GM12878 (cell line): Measurements from ENCODE around the gene CDC42BPB. TPM values are rescaled to one million over a fixed set of nuclear protein-coding genes. Genes with fewer than 3 reads are reported as not detected.

Experiments used
- ATAC-seq: fragments of 200-7000 bp; cut with Tn5 transposase; 3 replicates; pipeline ENCODE4 v1.9.1; 2020; ENCODE audit warnings: mild to moderate bottlenecking, moderate library complexity
- BruUV-seq: library from RNA; stranded (reverse); fragments of 400-500 nt; replicated peaks from 2 replicates; lab custom pipeline; 2021; lab: Mats Ljungman, UMichigan
- CTCF ChIA-PET: fragments of 300-600 bp; sonication (Branson Sonifier 250); formaldehyde crosslinking; extraction: SDS; loops from one replicate; lab custom pipeline; 2021; ENCODE audit warnings: inconsistent platforms; lab: Yijun Ruan, JAX
- POLR2A ChIA-PET: fragments of 350-600 bp; formaldehyde crosslinking; extraction: SDS; loops from one replicate; lab custom pipeline; 2021; ENCODE audit warnings: inconsistent platforms; lab: Charles Lee
- RAD21 ChIA-PET: fragments of 300-600 bp; sonication (Branson Sonifier 250); formaldehyde crosslinking; loops from one replicate; lab custom pipeline; 2023; ENCODE audit warnings: antibody characterized with exemption; ENCODE audit not compliant: unreplicated experiment; lab: Charles Lee
- SMC1A ChIA-PET: fragments of 300-600 bp; sonication (Branson Sonifier 250); formaldehyde crosslinking; loops from one replicate; lab custom pipeline; 2023; ENCODE audit not compliant: unreplicated experiment, uncharacterized antibody; lab: Charles Lee
- DNase-seq: peaks from one replicate; pipeline ENCODE4 v3.0.0-alpha.2; 2011; ENCODE audit warnings: low read depth, low spot score
- FAIRE-seq: peaks from 3 replicates; lab custom pipeline; 2011; peaks lifted over from hg19 to GRCh38; lab: Jason Lieb, UNC
- H2AFZ ChIP-seq: 2 replicates; pipeline ENCODE4 v1.6.0; 2011; ENCODE audit warnings: low read depth, low read length, control low read depth; ENCODE audit not compliant: control insufficient read depth
- H3K27ac ChIP-seq: 2 replicates; pipeline ENCODE4 v1.5.1; 2011; ENCODE audit warnings: control low read depth; ENCODE audit not compliant: control insufficient read depth, insufficient read depth
- H3K27me3 ChIP-seq, 2 experiments: replicated peaks in 1 of 2; 2 replicates each; pipeline versions ENCODE4 v1.6.0 to v1.6.1; 2011; ENCODE audit warnings: low read length in 1 of 2; ENCODE audit not compliant: control insufficient read depth in 2 of 2, insufficient read depth in 2 of 2
- H3K36me3 ChIP-seq, 2 experiments: 2 replicates each; pipeline ENCODE4 v1.5.1; 2011; ENCODE audit warnings: low read length in 1 of 2; ENCODE audit not compliant: control insufficient read depth in 2 of 2, insufficient read depth in 2 of 2
- H3K4me1 ChIP-seq: 2 replicates; pipeline ENCODE4 v1.6.1; 2011; ENCODE audit warnings: mild to moderate bottlenecking, low read length, moderate library complexity, mixed read lengths; ENCODE audit not compliant: control insufficient read depth, insufficient read depth
- H3K4me2 ChIP-seq: 2 replicates; pipeline ENCODE4 v1.6.0; 2011; ENCODE audit warnings: control low read depth; ENCODE audit not compliant: control insufficient read depth, insufficient read depth
- H3K4me3 ChIP-seq: fragments of 200-600 bp; sonication (generic); 2 replicates; pipeline ENCODE4 v1.5.1; 2016
- H3K79me2 ChIP-seq: 2 replicates; pipeline ENCODE4 v1.6.0; 2011; ENCODE audit warnings: low read length; ENCODE audit not compliant: control insufficient read depth, insufficient read depth
- H3K9ac ChIP-seq: 2 replicates; pipeline ENCODE4 v1.8.0; 2011; ENCODE audit warnings: low read length, control low read depth, mixed read lengths; ENCODE audit not compliant: control insufficient read depth, insufficient read depth
- H3K9me3 ChIP-seq: replicated peaks from 3 replicates; pipeline ENCODE4 v1.5.1; 2011; ENCODE audit warnings: mild to moderate bottlenecking, low read length; ENCODE audit not compliant: control insufficient read depth, insufficient read depth
- H4K20me1 ChIP-seq: 2 replicates; pipeline ENCODE4 v1.6.0; 2011; ENCODE audit not compliant: control insufficient read depth, insufficient read depth
- BCLAF1 ChIP-seq: fragments of 450-650 bp; IDR thresholded peaks from 2 replicates; pipeline ENCODE4 v1.6.1; 2017; ENCODE audit warnings: antibody characterized with exemption, mild to moderate bottlenecking, moderate library complexity
- CBX5 ChIP-seq: sonication (generic); IDR thresholded peaks from 2 replicates; pipeline ENCODE4 v1.6.1; 2016; ENCODE audit warnings: low read depth, moderate library complexity, mild to moderate bottlenecking, inconsistent platforms
- CREM ChIP-seq: IDR thresholded peaks from 2 replicates; pipeline ENCODE4 v1.6.1; 2014; ENCODE audit warnings: antibody characterized with exemption, low read depth
- E2F8 ChIP-seq: fragments of 450-650 bp; IDR thresholded peaks from 2 replicates; pipeline ENCODE4 v1.6.1; 2018; ENCODE audit warnings: mild to moderate bottlenecking, low read depth, moderate library complexity; ENCODE audit not compliant: partially characterized antibody
- EGR1 ChIP-seq, 2 experiments: IDR thresholded peaks; 1 replicate in 1 of 2; 2 replicates in 1 of 2; pipeline ENCODE4 v1.6.1; 2011 to 2012; ENCODE audit warnings: low read depth in 2 of 2, low read length in 2 of 2, borderline replicate concordance in 1 of 2, mild to moderate bottlenecking in 1 of 2, moderate library complexity in 1 of 2
- ELK1 ChIP-seq: IDR thresholded peaks from 2 replicates; pipeline ENCODE4 v1.6.1; 2012; ENCODE audit warnings: low read depth, low read length, improper control_type of control experiment
- FOS ChIP-seq: IDR thresholded peaks from 3 replicates; pipeline ENCODE4 v1.6.1; 2011; ENCODE audit warnings: borderline replicate concordance; ENCODE audit not compliant: insufficient read length; ENCODE audit errors: extremely low read depth
- FOXK2 ChIP-seq: fragments of 450-650 bp; IDR thresholded peaks from 2 replicates; pipeline ENCODE4 v1.6.1; 2017; ENCODE audit warnings: mild to moderate bottlenecking, moderate library complexity
- FOXM1 ChIP-seq: IDR thresholded peaks from 2 replicates; pipeline ENCODE4 v1.6.1; 2012; ENCODE audit warnings: low read depth, mild to moderate bottlenecking, inconsistent platforms, low read length, moderate library complexity
- KDM1A ChIP-seq: fragments of 200-600 bp; sonication (generic); IDR thresholded peaks from 2 replicates; pipeline ENCODE4 v1.6.1; 2016; ENCODE audit warnings: borderline replicate concordance
- MEF2B ChIP-seq: fragments of 450-650 bp; IDR thresholded peaks from 2 replicates; pipeline ENCODE4 v1.6.1; 2018; ENCODE audit warnings: mild to moderate bottlenecking, moderate library complexity; ENCODE audit not compliant: partially characterized antibody, poor library complexity, severe bottlenecking
- NBN ChIP-seq: fragments of 450-650 bp; IDR thresholded peaks from 2 replicates; pipeline ENCODE4 v1.6.1; 2016
- POU2F2 ChIP-seq: IDR thresholded peaks from 3 replicates; pipeline ENCODE4 v1.6.1; 2011; ENCODE audit warnings: low read depth, mild to moderate bottlenecking, low read length, borderline replicate concordance
- SREBF1 ChIP-seq: IDR thresholded peaks from 2 replicates; pipeline ENCODE4 v1.6.1; 2012; ENCODE audit warnings: mild to moderate bottlenecking, low read length
- USF2 ChIP-seq: IDR thresholded peaks from 2 replicates; pipeline ENCODE4 v1.6.1; 2011; ENCODE audit warnings: low read depth, low read length, improper control_type of control experiment, borderline replicate concordance
- ZNF207 ChIP-seq: fragments of 450-650 bp; IDR thresholded peaks from 2 replicates; pipeline ENCODE4 v1.6.1; 2014; ENCODE audit warnings: antibody characterized with exemption, mild to moderate bottlenecking, borderline replicate concordance
- WGBS: methylation state at CpG from one replicate; pipeline ENCODE4 v1.1.6; 2016; ENCODE audit warnings: low lambda C conversion rate; ENCODE audit not compliant: insufficient replicate concordance, insufficient coverage; ENCODE audit errors: missing lambda C conversion rate; 5-methylcytosine and 5-hydroxymethylcytosine counted together
- in situ Hi-C: fragments of 300-500 bp; cut with MboI; formaldehyde crosslinking; loops from 9 replicates; pipeline ENCODE4 v1.14.3; 2018; ENCODE audit warnings: mixed read lengths
- intact Hi-C: fragments of 100-400 bp; cut with micrococcal nuclease; formaldehyde crosslinking; loops from one replicate; pipeline ENCODE4 v1.14.2; 2022; ENCODE audit not compliant: unreplicated experiment
- polyA plus RNA-seq, 11 experiments: library from polyadenylated mRNA; depleted of rRNA in 4 of 11; unstranded in 6 of 11; stranded (reverse) in 5 of 11; fragments of >200 nt; fragmentation: Nextera tagmentation in 4 of 11; fragmentation: Illumina TruSeq in 1 of 11; extraction: Ambion mirVana in 4 of 11; extraction: Trizol in 1 of 11; gene quantifications; 1 replicate in 1 of 11; 2 replicates in 10 of 11; pipeline versions ENCODE4 v1.2.1 to v1.2.3, GENCODE V29; 2011 to 2016; ENCODE audit warnings: inconsistent platforms in 2 of 11, missing spikeins in 2 of 11, low read depth in 1 of 11
- total RNA-seq, 4 experiments: library from RNA; depleted of rRNA in 3 of 4; stranded (reverse); fragments of >200 nt in 3 of 4; fragmentation: Illumina TruSeq in 1 of 4; extraction: Trizol in 1 of 4; gene quantifications; 2 replicates each; pipeline versions ENCODE4 v1.2.1 to v1.2.3, GENCODE V29; 2013 to 2021

The CDC42BPB gene
- total and polyA plus RNA-seq, 10 of the 15 experiments (the other 5 are each of a cell fraction or from before 2014, with no cell fraction given) = 0.42 to 22.1 (median 13.3) TPM

- peaks cover 5 to 11% of the 10 kb centered on the region in 2 experiments; a peak in 2 of 4 replicates for H3K27me3 ChIP-seq
- H3K27ac ChIP-seq = no peak overlapping the region
- no peak overlapping the region for H2AFZ ChIP-seq
- H3K79me2 ChIP-seq = no peaks in the 10 kb centered on the region
- 88% methylated on average over 71 of the region's 85 CpGs for WGBS
- ChIA-PET SMC1A (interaction anchor here (0.6 to 1.3 kb wide), 2 partner anchors 11 to 40 kb away, joined by 3 read pairs; no protein-coding TSS in a partner anchor), CTCF (interaction anchor here (1.7 to 2.5 kb wide), 3 partner anchors 39 to 407 kb away, joined by 4 to 23 read pairs (median 6); no protein-coding TSS in a partner anchor), POLR2A (no interaction called here), RAD21 (interaction anchor here (0.6 to 3.2 kb wide), 2 partner anchors 28 to 83 kb away, joined by 3 to 14 read pairs; no protein-coding TSS in a partner anchor)
- H3K4me2 ChIP-seq = no peak overlapping the region
- intact Hi-C loops (no loop called here), in situ Hi-C loops (no loop called here)
- no peaks in the 10 kb centered on the region for H4K20me1 ChIP-seq
- H3K4me1 ChIP-seq = peaks cover 29% of the 10 kb centered on the region
- no peaks in the 10 kb centered on the region for H3K9me3 ChIP-seq
- no peak for FAIRE-seq
- H3K9ac ChIP-seq = no peak overlapping the region
- H3K36me3 ChIP-seq = no peaks in the 10 kb centered on the region
- ATAC-seq = no peak
- H3K4me3 ChIP-seq = no peak overlapping the region
- DNase-seq = no peak
- BruUV-seq = no TSS peak
- TF ChIP-seq ZNF207 = no peak
- no peak for TF ChIP-seq SREBF1
- no peak for TF ChIP-seq CREM
- TF ChIP-seq MEF2B = no peak
- TF ChIP-seq KDM1A = no peak
- TF ChIP-seq FOXK2 = no peak
- no peak for TF ChIP-seq USF2
- TF ChIP-seq POU2F2 = no peak
- no peak for TF ChIP-seq CBX5
- TF ChIP-seq BCLAF1 = no peak
- no peak for TF ChIP-seq ELK1
- TF ChIP-seq FOS = no peak
- no peak for TF ChIP-seq NBN
- no peak for TF ChIP-seq E2F8
- no peak for TF ChIP-seq FOXM1
- TF ChIP-seq EGR1 (IDR thresholded peaks at IDR 0.05; ENCODE audit: borderline replicate concordance in 1 of 2, low read depth in 2 of 2, low read length in 2 of 2) = no peak
Observed at GRCh38 chr14:103101963-103102688, 44.8 kb upstream of the CDC42BPB start.
